ENCODE measurements around the gene CACNA2D2. TPM values are rescaled to one million over a fixed set of nuclear protein-coding genes. Genes with fewer than 3 reads are reported as not detected.

The CACNA2D2 gene
- total and polyA plus RNA-seq, 2 of the 13 experiments (the other 11 are each of a cell fraction or from before 2014, with no cell fraction given): not detected

DNA sequence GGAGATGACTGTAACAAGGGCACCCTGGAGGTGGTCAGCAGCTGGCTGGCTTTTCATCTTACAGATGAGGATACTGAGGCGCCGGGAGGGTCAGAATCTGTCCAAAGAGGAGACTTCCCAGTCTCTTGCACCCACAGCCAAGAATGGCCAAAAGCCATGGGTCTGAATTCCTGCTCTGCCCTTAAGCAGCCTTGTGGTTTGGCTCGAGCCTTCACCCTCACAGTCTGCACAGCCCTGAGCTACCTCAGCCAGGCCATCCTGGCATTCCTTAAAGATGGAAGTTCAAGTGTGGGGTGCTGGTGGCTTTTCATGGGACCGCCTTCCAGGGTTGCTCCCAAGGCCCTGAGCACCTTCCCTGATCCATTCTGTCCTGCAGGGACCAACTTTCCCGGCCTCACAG is 59.2 kb downstream of the CACNA2D2 start:
- no peaks in the 10 kb centered on the region for H4K20me1 ChIP-seq (ENCODE audit: insufficient read depth, low read length)
- H3K79me2 ChIP-seq (ENCODE audit: insufficient read depth, low read length): no peaks in the 10 kb centered on the region
- peaks cover 46% of the 10 kb centered on the region for H3K4me1 ChIP-seq (ENCODE audit: insufficient read depth, low read length)
- H3K9ac ChIP-seq (ENCODE audit: insufficient read depth, low read depth, low read length): no peak overlapping the region
- H3K4me3 ChIP-seq (replicated peaks in 1 of 3; ENCODE audit: insufficient read depth in 1 of 3, low read depth in 2 of 3, low read length in 3 of 3): no peak overlapping the region
- intact Hi-C loops (cut with micrococcal nuclease; ENCODE audit: unreplicated experiment): no loop called here
- CTCF ChIA-PET (ENCODE audit: low intra/inter-chr PET ratio, low total read pairs): no interaction called here
- 40% methylated on average over 2 of the region's 5 CpGs for WGBS (ENCODE audit: low lambda C conversion rate)
- no peak for FAIRE-seq
- no peak overlapping the region for H3K4me2 ChIP-seq (ENCODE audit: low read depth, low read length)
- BruUV-seq (replicated peaks): no TSS peak
- no peak for DNase-seq (ENCODE audit: low spot score)
- H2AFZ ChIP-seq (ENCODE audit: low read length): no peak overlapping the region
- POLR2A ChIA-PET: no interaction called here
- no peak for ATAC-seq
- no peaks in the 10 kb centered on the region for H3K9me3 ChIP-seq (ENCODE audit: low read length)
- in situ Hi-C loops (cut with HindIII; ENCODE audit: extremely low pct_ligation_motif_present, low pct_unique_long_range_greater_than_20kb): no loop called here
- H3K27me3 ChIP-seq (ENCODE audit: control insufficient read depth in 1 of 2, insufficient read depth in 2 of 2, low read length in 2 of 2): peaks cover 6 to 57% of the 10 kb centered on the region in 2 experiments
- no peak overlapping the region for H3K27ac ChIP-seq (ENCODE audit: extremely low read length, insufficient read depth, low read length)
- no peaks in the 10 kb centered on the region for H3K36me3 ChIP-seq (replicated peaks in 1 of 2; ENCODE audit: control insufficient read depth in 1 of 2, insufficient read depth in 2 of 2, low read length in 2 of 2)
- TF ChIP-seq, protein P1, sequence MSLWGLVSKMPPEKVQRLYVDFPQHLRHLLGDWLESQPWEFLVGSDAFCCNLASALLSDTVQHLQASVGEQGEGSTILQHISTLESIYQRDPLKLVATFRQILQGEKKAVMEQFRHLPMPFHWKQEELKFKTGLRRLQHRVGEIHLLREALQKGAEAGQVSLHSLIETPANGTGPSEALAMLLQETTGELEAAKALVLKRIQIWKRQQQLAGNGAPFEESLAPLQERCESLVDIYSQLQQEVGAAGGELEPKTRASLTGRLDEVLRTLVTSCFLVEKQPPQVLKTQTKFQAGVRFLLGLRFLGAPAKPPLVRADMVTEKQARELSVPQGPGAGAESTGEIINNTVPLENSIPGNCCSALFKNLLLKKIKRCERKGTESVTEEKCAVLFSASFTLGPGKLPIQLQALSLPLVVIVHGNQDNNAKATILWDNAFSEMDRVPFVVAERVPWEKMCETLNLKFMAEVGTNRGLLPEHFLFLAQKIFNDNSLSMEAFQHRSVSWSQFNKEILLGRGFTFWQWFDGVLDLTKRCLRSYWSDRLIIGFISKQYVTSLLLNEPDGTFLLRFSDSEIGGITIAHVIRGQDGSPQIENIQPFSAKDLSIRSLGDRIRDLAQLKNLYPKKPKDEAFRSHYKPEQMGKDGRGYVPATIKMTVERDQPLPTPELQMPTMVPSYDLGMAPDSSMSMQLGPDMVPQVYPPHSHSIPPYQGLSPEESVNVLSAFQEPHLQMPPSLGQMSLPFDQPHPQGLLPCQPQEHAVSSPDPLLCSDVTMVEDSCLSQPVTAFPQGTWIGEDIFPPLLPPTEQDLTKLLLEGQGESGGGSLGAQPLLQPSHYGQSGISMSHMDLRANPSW (CRISPR knock-in tag; IDR thresholded peaks at IDR 0.05; ENCODE audit: borderline replicate concordance): no peak
- TF ChIP-seq SUZ12 (IDR thresholded peaks at IDR 0.05; ENCODE audit: low read depth, low read length) (no peak), RFXANK (CRISPR knock-in tag; IDR thresholded peaks at IDR 0.05) (no peak), SETDB1 (CRISPR knock-in tag; IDR thresholded peaks at IDR 0.05; ENCODE audit: borderline replicate concordance) (no peak), AGO2 (optimal IDR thresholded peaks at IDR 0.05; ENCODE audit: low read depth, low read length) (no peak), NR1H2 (CRISPR knock-in tag; IDR thresholded peaks at IDR 0.05; ENCODE audit: borderline replicate concordance, low read depth) (no peak), NFE2L1 (CRISPR knock-in tag; IDR thresholded peaks at IDR 0.05; ENCODE audit: borderline replicate concordance) (no peak), ZNF709 (CRISPR knock-in tag; IDR thresholded peaks at IDR 0.05) (no peak), ZNF12 (CRISPR knock-in tag; IDR thresholded peaks at IDR 0.05) (no peak), EZH2 (conservative IDR thresholded peaks at IDR 0.05; ENCODE audit: low read depth, low read length) (no peak), ZNF766 (CRISPR knock-in tag; IDR thresholded peaks at IDR 0.05; ENCODE audit: borderline replicate concordance) (no peak), NFRKB (IDR thresholded peaks at IDR 0.05) (no peak), PRMT3 (CRISPR knock-in tag; IDR thresholded peaks at IDR 0.05; ENCODE audit: borderline replicate concordance, low read depth) (no peak), DMAP1 (CRISPR knock-in tag; IDR thresholded peaks at IDR 0.05) (no peak)
- TF ChIP-seq, protein P2, sequence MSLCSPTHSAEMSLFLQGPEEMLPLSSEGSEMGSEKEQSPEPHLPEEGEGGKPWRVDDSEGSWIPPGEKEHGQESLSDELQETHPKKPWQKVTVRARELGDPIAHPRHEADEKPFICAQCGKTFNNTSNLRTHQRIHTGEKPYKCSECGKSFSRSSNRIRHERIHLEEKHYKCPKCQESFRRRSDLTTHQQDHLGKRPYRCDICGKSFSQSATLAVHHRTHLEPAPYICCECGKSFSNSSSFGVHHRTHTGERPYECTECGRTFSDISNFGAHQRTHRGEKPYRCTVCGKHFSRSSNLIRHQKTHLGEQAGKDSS (CRISPR knock-in tag; IDR thresholded peaks at IDR 0.05; ENCODE audit: borderline replicate concordance, low read depth): no peak
- TF ChIP-seq, protein P3, sequence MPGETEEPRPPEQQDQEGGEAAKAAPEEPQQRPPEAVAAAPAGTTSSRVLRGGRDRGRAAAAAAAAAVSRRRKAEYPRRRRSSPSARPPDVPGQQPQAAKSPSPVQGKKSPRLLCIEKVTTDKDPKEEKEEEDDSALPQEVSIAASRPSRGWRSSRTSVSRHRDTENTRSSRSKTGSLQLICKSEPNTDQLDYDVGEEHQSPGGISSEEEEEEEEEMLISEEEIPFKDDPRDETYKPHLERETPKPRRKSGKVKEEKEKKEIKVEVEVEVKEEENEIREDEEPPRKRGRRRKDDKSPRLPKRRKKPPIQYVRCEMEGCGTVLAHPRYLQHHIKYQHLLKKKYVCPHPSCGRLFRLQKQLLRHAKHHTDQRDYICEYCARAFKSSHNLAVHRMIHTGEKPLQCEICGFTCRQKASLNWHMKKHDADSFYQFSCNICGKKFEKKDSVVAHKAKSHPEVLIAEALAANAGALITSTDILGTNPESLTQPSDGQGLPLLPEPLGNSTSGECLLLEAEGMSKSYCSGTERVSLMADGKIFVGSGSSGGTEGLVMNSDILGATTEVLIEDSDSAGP (CRISPR knock-in tag; IDR thresholded peaks at IDR 0.05; ENCODE audit: borderline replicate concordance): no peak
- TF ChIP-seq, protein P4, sequence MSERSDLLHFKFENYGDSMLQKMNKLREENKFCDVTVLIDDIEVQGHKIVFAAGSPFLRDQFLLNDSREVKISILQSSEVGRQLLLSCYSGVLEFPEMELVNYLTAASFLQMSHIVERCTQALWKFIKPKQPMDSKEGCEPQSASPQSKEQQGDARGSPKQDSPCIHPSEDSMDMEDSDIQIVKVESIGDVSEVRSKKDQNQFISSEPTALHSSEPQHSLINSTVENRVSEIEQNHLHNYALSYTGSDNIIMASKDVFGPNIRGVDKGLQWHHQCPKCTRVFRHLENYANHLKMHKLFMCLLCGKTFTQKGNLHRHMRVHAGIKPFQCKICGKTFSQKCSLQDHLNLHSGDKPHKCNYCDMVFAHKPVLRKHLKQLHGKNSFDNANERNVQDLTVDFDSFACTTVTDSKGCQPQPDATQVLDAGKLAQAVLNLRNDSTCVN (CRISPR knock-in tag; IDR thresholded peaks at IDR 0.05; ENCODE audit: borderline replicate concordance): no peak

Data from HepG2 (cell line).